ENCODE data around the gene NACA. TPM values are rescaled to one million over a fixed set of nuclear protein-coding genes. Genes with fewer than 3 reads are reported as not detected.
A peak's percentile ranks its signal among the peaks of the same experiment; 100 is the strongest.
"Not testable (repeated sequence)": the region's sequence is repeated elsewhere in the genome, so short reads cannot be mapped to it uniquely, and the experiment has no call there.

Gene NACA
- total RNA-seq, 1 donor from 2014 or later = 811 TPM

- H3K4me1 Mint-ChIP-seq (ENCODE audit: low read depth) = peaks cover 45% of the 10 kb centered on the region
- peaks cover 48% of the 10 kb centered on the region for H3K36me3 Mint-ChIP-seq (ENCODE audit: insufficient read depth)
- H3K27me3 Mint-ChIP-seq = no peaks in the 10 kb centered on the region
- peak overlapping the region; percentile 90 for H3K27ac Mint-ChIP-seq
- no peak for DNase-seq (ENCODE audit: low spot score, unreplicated experiment)
- TF ChIP-seq, protein P1, sequence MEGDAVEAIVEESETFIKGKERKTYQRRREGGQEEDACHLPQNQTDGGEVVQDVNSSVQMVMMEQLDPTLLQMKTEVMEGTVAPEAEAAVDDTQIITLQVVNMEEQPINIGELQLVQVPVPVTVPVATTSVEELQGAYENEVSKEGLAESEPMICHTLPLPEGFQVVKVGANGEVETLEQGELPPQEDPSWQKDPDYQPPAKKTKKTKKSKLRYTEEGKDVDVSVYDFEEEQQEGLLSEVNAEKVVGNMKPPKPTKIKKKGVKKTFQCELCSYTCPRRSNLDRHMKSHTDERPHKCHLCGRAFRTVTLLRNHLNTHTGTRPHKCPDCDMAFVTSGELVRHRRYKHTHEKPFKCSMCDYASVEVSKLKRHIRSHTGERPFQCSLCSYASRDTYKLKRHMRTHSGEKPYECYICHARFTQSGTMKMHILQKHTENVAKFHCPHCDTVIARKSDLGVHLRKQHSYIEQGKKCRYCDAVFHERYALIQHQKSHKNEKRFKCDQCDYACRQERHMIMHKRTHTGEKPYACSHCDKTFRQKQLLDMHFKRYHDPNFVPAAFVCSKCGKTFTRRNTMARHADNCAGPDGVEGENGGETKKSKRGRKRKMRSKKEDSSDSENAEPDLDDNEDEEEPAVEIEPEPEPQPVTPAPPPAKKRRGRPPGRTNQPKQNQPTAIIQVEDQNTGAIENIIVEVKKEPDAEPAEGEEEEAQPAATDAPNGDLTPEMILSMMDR (IDR thresholded peaks at IDR 0.05; ENCODE audit: unreplicated experiment) = no peak
- H3K4me3 Mint-ChIP-seq (ENCODE audit: low read depth) = no peak overlapping the region
- no peaks in the 10 kb centered on the region for H3K9me3 Mint-ChIP-seq (ENCODE audit: low read depth)
Measured at GRCh38 chr12:56716458-56716857, 8.6 kb downstream of the NACA start.

- peak overlapping the region; percentile 62 for H3K27ac Mint-ChIP-seq
- no peaks in the 10 kb centered on the region for H3K9me3 Mint-ChIP-seq (ENCODE audit: low read depth)
- peaks cover 39% of the 10 kb centered on the region for H3K4me1 Mint-ChIP-seq (ENCODE audit: low read depth)
- TF ChIP-seq, protein P1 (IDR thresholded peaks at IDR 0.05; ENCODE audit: unreplicated experiment) = no peak
- no peaks in the 10 kb centered on the region for H3K27me3 Mint-ChIP-seq
- DNase-seq (ENCODE audit: low spot score, unreplicated experiment) = no peak
- no peak overlapping the region for H3K4me3 Mint-ChIP-seq (ENCODE audit: low read depth)
- peaks cover 52% of the 10 kb centered on the region for H3K36me3 Mint-ChIP-seq (ENCODE audit: insufficient read depth)
Measured at GRCh38 chr12:56715798-56716197, 9.3 kb downstream of the NACA start.

DNA sequence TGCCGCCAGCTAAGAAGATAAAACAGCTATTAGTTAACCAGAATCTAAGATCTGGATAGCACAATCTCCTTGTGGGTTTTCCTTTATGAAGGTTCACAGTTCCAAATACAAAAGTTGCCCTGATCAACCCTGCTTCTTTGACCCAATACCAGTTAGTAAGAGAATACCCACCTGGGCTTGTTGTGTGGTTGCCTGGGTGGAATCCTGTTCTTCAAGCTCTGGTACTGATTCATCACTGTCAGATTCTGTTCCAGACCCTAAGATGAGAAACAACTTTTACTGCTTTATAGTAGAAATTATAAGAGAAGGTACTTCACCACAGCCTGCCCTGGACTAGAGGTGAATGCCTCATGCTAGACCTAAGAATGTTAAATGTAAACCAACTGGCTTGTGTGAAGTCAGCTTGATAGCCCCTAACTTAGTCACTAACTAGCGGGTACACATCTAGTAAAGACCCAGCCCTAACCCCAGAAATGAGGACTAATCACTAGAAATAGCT lies 10.6 kb downstream of the NACA start:
- TF ChIP-seq, protein P1 (IDR thresholded peaks at IDR 0.05; ENCODE audit: unreplicated experiment) = no peak
- Mint-ChIP-seq H3K9me3 (ENCODE audit: low read depth) (no peaks in the 10 kb centered on the region), H3K27me3 (no peaks in the 10 kb centered on the region), H3K36me3 (ENCODE audit: insufficient read depth) (peaks cover 39% of the 10 kb centered on the region), H3K4me1 (ENCODE audit: low read depth) (peaks cover 27% of the 10 kb centered on the region), H3K27ac (peak overlapping the region; percentile 66), H3K4me3 (ENCODE audit: low read depth) (no peak overlapping the region)
- DNase-seq (ENCODE audit: low spot score, unreplicated experiment) = no peak

GRCh38 chr12:56713345-56713744 lies 11.8 kb downstream of the NACA start:
- Mint-ChIP-seq H3K36me3 (ENCODE audit: insufficient read depth) (peaks cover 31% of the 10 kb centered on the region), H3K4me3 (ENCODE audit: low read depth) (no peak overlapping the region)

DNA sequence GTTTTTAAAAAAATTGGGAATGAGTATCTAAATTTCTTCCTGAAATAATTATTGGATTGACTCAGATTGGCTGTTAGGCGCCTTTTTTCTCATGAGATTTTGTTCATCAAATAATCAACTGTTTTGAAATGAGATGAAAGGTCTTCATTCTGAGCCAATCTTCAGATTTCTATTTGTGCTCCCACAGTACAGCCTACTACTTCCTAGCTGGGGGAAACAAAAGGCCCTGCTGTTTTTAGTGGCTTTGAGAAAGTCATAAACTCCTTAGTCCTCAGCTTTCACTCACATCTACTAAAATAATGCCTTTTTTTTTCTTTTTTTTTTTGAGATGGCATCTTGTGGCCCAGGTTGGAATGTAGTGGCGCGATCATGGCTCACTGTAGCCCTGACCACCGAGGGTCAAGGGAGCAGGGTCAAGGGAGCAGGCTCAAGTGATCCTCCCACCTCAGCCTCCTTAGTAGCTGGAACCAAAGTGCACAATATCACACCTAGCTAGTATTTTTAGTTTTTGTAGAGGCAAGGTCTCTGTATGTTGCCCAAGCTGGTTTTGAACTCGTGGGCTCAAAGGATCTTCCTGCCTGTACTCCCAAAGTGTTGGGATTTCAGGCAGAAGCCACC lies 15.2 kb downstream of the NACA start:
- H3K27ac Mint-ChIP-seq = peak overlapping the region; percentile 56
- no peaks in the 10 kb centered on the region for H3K27me3 Mint-ChIP-seq
- no peaks in the 10 kb centered on the region for H3K9me3 Mint-ChIP-seq (ENCODE audit: low read depth)

More at GRCh38 chr12:56713345-56713744, 11.8 kb downstream of the NACA start:
- Mint-ChIP-seq H3K27me3 (no peaks in the 10 kb centered on the region), H3K4me1 (ENCODE audit: low read depth) (peaks cover 17% of the 10 kb centered on the region), H3K9me3 (ENCODE audit: low read depth) (no peaks in the 10 kb centered on the region), H3K27ac (no peak overlapping the region)
- DNase-seq (ENCODE audit: low spot score, unreplicated experiment) = no peak
- TF ChIP-seq, protein P1 (IDR thresholded peaks at IDR 0.05; ENCODE audit: unreplicated experiment) = no peak

DNA sequence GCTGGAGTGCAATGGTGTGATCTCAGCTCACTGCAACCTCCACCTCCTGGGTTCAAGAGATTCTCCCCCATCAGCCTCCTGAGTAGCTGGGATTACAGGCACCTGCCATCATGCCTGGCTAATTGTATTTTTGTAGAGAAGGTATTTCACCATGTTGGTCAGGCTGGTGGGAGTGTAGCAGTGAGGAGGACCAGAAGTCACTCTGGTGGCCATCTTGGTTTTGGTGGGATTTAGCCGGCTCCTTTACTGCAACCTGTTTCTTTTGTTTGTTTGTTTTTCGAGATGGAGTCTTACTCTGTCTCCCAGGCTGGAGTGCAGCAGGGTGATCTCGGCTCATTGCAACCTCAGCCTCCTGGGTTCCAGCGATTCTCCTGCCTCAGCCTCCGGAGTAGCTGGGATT lies 20.6 kb downstream of the NACA start:
- not testable (repeated sequence) for DNase-seq (ENCODE audit: low spot score, unreplicated experiment); H3K4me3 Mint-ChIP-seq (ENCODE audit: low read depth); H3K27me3 Mint-ChIP-seq; H3K27ac Mint-ChIP-seq; H3K36me3 Mint-ChIP-seq (ENCODE audit: insufficient read depth); H3K4me1 Mint-ChIP-seq (ENCODE audit: low read depth); H3K9me3 Mint-ChIP-seq (ENCODE audit: low read depth)

More for the DNA sequence above, 15.2 kb downstream of the NACA start:
- Mint-ChIP-seq H3K36me3 (ENCODE audit: insufficient read depth) (peaks cover 23% of the 10 kb centered on the region), H3K4me3 (ENCODE audit: low read depth) (no peak overlapping the region), H3K4me1 (ENCODE audit: low read depth) (peaks cover 3% of the 10 kb centered on the region)
- TF ChIP-seq, protein P1 (IDR thresholded peaks at IDR 0.05; ENCODE audit: unreplicated experiment) = no peak
- DNase-seq (ENCODE audit: low spot score, unreplicated experiment) = no peak
